ENCODE data around the gene CPTP.

The CPTP gene

DNA sequence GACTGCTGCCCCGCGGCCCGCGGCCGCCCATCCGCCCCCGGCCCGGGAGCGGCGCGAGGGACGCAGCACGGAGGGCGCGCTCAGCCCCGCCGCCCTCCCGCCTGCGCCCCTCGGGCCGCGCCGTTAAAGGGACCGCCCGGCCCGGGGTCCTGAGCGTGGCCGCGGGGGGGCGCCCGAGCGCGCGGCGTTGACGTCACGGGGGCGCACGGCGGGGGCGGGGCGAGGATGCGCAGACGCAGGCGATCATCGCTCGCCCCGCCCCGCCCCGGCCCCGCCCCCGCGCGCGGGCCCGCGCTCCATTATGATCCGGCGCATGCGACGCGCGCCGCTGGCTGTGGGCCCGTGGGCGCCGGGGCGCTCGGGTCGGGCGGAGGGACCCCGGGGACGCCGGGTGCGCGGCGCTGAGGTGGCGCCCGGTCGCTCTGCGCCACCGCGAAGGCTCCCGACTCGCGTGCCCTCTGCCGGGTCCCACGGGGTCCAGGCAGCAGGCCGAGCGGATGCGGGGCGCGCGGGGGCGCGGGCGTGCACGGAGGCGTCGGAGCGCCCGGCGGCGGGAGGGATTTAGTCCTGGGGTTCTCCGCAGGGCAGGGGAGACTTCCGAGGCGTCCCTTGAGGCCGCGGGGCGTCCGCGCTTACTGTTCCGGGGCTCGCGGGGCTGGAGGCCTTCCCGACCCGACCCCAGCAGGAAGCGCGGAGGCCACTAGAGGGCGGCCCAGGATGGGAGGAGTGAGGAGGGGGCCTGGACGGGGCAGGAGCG lies 24.8 kb downstream of the CPTP start, which contains the start of gene DVL1:
DVL1 (minus strand) TSS at position 163 of the 757 bp plus-strand sequence. CDS start 353 bp downstream, outside the sequence.
- H3K4me3 ChIP-seq (ENCODE audit: low read depth, low read length) = peak within 1 kb of the TSS; percentile 71
- in situ Hi-C loops (cut with HindIII; ENCODE audit: low sequenced_read_pairs) = no loop called here
- TF ChIP-seq, protein P1, sequence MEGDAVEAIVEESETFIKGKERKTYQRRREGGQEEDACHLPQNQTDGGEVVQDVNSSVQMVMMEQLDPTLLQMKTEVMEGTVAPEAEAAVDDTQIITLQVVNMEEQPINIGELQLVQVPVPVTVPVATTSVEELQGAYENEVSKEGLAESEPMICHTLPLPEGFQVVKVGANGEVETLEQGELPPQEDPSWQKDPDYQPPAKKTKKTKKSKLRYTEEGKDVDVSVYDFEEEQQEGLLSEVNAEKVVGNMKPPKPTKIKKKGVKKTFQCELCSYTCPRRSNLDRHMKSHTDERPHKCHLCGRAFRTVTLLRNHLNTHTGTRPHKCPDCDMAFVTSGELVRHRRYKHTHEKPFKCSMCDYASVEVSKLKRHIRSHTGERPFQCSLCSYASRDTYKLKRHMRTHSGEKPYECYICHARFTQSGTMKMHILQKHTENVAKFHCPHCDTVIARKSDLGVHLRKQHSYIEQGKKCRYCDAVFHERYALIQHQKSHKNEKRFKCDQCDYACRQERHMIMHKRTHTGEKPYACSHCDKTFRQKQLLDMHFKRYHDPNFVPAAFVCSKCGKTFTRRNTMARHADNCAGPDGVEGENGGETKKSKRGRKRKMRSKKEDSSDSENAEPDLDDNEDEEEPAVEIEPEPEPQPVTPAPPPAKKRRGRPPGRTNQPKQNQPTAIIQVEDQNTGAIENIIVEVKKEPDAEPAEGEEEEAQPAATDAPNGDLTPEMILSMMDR (IDR thresholded peaks at IDR 0.05; ENCODE audit: low read depth, low read length) = peak; percentile 66
- DNase-seq (ENCODE audit: low read depth, low spot score) = peak; percentile 61

- in situ Hi-C loops (cut with HindIII; ENCODE audit: low sequenced_read_pairs) = no loop called here
- TF ChIP-seq, protein P1 (IDR thresholded peaks at IDR 0.05; ENCODE audit: low read depth, low read length) = no peak
- no peak for DNase-seq (ENCODE audit: low read depth, low spot score)
- H3K4me3 ChIP-seq (ENCODE audit: low read depth, low read length) = no peak overlapping the region
Measured at GRCh38 chr1:1351511-1352427, 27.2 kb downstream of the CPTP start.

GRCh38 chr1:1352786-1353388 lies 28.3 kb downstream of the CPTP start:
- no peak for DNase-seq (ENCODE audit: low read depth, low spot score)
- in situ Hi-C loops (cut with HindIII; ENCODE audit: low sequenced_read_pairs) = no loop called here
- TF ChIP-seq, protein P1 (IDR thresholded peaks at IDR 0.05; ENCODE audit: low read depth, low read length) = no peak
- H3K4me3 ChIP-seq (ENCODE audit: low read depth, low read length) = no peak overlapping the region

DNA sequence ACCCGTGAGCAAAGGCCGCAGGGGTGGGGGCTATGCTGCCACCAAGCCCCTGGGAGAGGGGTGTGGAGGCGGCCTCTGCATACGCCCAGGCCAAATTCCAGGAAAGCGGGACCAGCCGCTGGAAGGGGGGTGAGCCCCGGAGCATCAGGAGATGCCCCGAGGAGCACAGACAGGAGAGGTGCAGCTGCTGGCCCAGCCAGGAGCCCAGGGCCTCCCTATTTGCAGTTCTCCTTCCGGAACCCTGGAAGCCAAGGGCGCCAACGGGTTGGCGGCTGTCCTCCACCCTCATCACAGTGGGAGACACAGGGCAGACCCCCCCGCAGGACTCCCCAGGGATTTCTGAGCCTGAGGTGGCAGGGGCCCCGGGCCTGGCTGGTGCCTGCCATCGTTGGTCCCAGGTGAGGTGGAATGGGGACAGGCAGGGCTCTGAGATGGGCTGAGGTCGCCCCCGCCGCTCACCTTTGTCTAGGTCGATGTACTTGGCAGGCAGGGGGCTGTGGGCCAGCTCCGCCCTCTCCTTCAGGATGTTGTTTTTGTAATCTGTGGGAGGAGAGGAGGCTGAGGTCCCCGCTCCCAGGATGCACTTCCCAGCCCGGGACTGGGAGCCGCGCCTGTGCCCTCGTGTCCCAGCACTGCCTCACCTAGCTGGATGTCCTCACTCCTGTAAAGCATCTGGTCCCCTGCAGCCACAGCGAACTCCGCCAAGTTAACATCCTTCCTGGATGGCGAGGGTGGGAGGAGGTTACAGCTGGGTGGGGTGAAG lies 29.0 kb downstream of the CPTP start:
- H3K4me3 ChIP-seq (ENCODE audit: low read depth, low read length) = no peak overlapping the region
- DNase-seq (ENCODE audit: low read depth, low spot score) = no peak
- TF ChIP-seq, protein P1 (IDR thresholded peaks at IDR 0.05; ENCODE audit: low read depth, low read length) = no peak
- in situ Hi-C loops (cut with HindIII; ENCODE audit: low sequenced_read_pairs) = no loop called here

DNA sequence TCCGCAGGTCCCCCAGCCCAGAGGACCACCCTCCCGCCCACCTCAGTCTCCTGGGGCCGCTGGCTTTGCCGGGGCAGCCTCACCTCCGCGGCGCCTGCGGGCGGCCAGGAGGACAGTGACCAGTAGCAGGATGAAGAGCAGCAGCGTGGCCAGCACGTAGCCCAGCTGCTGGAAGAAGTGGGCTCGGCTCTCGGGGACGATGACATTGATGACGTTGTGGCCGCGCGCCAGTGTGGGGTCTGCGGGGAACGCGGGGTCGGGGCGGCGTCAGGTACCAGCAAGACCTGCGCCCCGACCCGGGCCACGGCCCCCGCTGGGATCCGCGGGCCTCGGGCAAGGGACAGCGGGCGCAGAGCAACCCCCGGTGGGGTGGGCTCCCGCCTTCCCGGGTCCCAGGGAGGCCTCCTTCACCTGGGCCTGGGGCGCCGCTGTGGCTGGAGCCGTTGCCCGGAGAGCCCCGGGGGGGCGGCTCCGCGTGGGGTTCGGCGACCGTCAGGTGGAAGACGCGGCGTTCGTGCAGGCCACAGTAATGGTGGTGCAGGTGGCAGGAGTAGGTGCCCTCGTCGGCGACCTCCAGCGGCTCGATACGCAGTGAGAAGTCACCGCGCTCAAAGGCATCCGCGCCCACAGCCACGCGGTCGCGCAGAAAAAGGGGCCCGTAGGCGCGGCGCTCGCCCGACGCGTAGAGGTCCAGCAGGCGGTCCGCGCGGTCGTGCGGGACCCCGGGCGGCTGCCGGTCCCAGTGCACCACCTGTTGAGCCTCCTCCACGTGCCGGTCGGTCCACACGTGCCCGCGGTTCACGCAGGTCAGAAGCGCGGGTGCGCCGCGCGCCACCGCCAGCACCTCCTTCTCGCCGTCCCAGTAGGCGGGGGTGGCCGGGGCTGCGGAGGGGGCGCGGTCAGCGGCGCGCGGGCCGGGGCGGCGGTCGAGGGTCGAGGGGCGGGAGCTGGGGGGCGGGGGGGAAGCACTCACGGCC lies 30.0 kb downstream of the CPTP start:
- in situ Hi-C loops (cut with HindIII; ENCODE audit: low sequenced_read_pairs) = no loop called here
- H3K4me3 ChIP-seq (ENCODE audit: low read depth, low read length) = no peak overlapping the region
- TF ChIP-seq, protein P1 (IDR thresholded peaks at IDR 0.05; ENCODE audit: low read depth, low read length) = no peak
- DNase-seq (ENCODE audit: low read depth, low spot score) = no peak
